HG03103 (cell line): Measurements from ENCODE around the gene WDFY2.

Experiments
- ATAC-seq: cut with Tn5 transposase; IDR thresholded peaks from one replicate; pipeline ENCODE4 v1.9.1; 2021; ENCODE audit warnings: low read depth; ENCODE audit not compliant: unreplicated experiment

Gene WDFY2

GRCh38 chr13:51783428-51784094 is 199.3 kb downstream of the WDFY2 start:
- ATAC-seq: no peak

DNA sequence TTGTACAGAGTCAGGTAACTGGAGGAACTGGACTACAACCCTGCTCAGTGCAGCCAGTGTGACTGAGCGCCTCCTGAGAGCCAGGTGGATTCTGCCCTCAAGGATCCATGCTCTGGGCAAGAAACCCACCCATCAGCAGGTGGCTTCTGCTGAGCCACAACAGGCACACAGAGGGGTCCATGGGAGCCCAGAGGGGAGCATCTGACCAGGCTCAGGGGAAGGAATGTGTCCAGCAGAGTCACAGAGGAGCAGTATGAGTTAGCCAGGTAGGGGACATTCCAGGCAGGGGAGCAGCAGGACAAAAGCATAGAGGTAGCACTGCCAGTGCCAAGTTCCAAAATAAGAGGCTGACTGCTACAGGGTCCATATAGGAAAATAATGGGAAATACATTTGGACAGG is 199.8 kb downstream of the WDFY2 start:
- ATAC-seq: no peak

GRCh38 chr13:51785712-51786424 is 201.6 kb downstream of the WDFY2 start:
- no peak for ATAC-seq

- ATAC-seq: no peak
Measured at GRCh38 chr13:51786425-51787265, 202.4 kb downstream of the WDFY2 start.

GRCh38 chr13:51793570-51794271 is 209.5 kb downstream of the WDFY2 start:
- peak; percentile 59 for ATAC-seq

GRCh38 chr13:51794964-51795363 is 210.7 kb downstream of the WDFY2 start:
- no peak for ATAC-seq

GRCh38 chr13:51795419-51795818 is 211.2 kb downstream of the WDFY2 start:
- ATAC-seq: no peak

DNA sequence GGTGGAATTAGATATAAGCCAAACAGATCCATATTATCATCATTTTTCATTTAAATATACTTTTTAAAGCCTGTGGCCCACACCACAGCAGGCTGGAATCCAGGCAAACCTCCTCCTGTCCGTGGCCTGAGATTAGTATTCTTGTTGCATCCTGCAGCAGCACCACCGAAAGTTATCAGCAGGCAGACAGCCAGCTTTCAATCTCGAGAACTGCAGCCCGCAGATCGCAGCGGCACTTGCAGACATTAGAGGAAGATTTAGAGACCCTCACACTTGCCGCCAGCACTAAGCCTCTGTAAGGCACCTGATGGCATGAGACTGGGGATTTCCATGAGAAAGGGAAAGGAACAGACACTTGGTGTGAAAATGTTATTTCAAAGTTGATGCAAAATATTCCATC is 212.3 kb downstream of the WDFY2 start:
- no peak for ATAC-seq

GRCh38 chr13:51797664-51798488 is 213.6 kb downstream of the WDFY2 start:
- ATAC-seq: peak; percentile 46

DNA sequence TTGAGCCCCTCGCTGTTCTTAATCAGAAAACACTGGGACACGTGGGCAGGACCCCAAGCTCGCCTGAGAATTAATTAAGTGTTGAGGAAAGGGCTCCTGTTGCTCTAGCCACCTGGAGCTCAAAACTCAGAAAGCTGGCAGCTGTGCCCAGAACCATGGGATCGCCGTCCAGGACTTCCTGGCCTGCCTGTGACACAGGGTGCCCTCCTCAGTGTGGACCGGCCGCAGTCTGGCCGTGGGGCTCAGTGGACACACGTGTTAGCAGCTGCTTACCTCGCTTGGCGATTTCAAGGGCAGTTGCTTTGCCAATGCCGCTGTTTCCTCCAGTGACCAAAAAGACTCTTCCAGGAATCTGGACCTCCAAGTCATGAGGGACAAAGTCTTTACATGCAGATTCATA is 215.0 kb downstream of the WDFY2 start:
- no peak for ATAC-seq

- ATAC-seq: no peak
Measured at GRCh38 chr13:51800486-51800885, 216.2 kb downstream of the WDFY2 start.

DNA sequence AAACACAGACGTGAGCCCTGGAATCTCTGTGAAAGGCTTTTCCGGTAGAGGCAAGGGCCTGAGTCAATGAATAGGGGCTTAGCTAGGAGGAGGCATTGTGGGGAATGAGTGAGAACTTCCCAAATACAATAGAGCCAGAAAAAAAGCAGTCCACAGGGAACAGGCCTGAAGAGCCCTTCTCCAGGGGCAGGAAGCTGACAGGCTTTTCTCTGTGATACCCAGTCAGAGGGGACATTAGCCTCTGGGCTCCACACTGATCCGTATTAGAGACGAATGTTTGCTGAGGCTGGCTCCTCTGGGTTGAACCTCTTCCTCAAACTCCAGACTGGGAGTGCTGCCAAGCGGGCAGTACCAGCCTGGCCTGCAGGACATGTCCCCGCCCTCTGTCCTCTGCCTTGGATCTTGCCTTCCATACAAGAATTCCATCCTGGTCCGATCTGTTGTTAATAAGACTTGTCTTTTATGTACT is 217.4 kb downstream of the WDFY2 start:
- ATAC-seq: no peak

DNA sequence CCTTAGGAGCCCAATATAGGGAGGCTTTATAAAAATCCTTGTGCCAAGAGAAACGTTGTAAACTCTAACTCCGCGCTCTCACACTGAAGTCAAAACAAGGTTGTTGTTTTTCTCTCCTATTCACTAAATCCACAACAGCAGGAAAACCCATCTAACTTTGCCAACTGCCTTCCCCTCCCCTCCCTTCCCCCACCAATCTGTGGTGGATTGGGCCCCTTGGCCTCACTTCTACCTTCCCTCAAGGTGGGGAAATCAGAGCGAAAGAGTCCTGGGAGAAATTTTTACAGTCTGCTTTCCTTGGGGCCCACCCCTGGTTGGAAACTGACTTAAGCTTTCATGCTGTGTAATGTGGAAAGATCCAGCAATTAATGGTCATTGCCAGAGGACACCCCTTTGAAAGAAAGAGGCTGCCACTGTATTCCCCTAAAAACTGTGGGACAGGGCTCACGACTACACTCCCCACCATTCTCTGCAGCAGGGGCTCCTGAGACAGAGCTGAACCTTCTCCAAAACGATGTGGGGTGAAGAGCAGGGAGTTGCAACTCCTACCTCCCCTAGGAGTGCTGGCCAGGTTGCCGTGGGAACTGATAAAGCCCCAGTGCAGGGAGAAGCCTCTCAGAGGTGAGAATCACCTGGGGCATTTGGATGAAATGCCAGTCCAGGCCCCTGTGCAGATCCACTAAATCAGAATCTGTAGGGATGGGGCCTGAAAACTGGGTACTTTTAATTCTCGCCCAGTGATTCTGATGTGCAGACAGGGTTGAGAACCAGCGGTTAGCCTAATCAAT is 218.6 kb downstream of the WDFY2 start:
- no peak for ATAC-seq

- peak; percentile 86 for ATAC-seq
Measured at GRCh38 chr13:51803422-51804294, 219.4 kb downstream of the WDFY2 start, which contains the start of gene DHRS12. Gene DHRS12 (minus strand): TSS chr13:51804163. CDS start chr13:51799659, 4,504 bp downstream.

GRCh38 chr13:51804295-51805172 is 220.3 kb downstream of the WDFY2 start:
- no peak for ATAC-seq

DNA sequence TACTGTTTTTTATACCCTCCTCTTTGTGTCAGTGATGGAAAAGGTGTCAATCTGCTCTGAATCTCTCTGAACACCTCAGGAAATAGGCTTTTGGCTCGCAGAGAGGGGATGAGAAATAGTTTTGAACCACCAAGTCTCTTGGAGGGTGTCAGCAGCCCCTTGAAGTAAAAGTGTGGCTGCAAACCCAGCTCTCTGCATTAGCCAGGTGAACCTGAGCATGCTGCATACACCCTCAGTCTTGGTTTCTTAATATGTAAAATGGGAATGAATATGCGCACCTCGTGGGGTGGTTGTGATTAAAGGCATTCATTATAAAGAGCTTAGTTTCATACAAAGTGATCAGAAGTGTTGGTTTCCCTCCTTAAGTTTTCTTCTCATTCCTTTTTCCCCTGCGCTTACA is 221.1 kb downstream of the WDFY2 start:
- ATAC-seq: no peak

DNA sequence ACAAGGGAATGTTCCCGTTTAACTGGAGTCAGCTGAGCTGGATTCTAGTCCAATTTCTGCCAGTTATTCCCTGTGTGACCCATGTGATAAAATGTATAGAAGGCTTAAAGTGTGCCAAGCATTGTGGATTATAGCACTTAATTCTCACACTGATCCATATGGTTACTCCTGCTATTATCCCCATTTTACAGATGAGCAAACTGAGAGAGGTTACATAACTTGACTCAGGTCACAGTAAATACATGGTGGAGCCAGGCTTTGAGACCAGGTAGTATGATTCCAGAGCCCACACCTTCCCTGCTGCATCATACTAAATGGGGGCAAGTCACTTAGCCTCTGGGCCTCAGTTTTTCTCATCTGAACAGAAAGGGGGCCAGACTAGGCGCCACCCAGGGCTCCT is 221.7 kb downstream of the WDFY2 start:
- ATAC-seq: no peak
